Measurements from ENCODE around the gene VEZF1. TPM values are rescaled to one million over a fixed set of nuclear protein-coding genes. Genes with fewer than 3 reads are reported as not detected.

The VEZF1 gene
- total RNA-seq, 1 donor from 2014 or later = 73.2 TPM

GRCh38 chr17:57924677-57925076 lies 63.4 kb downstream of the VEZF1 start:
- peaks cover 62% of the 10 kb centered on the region for H3K4me1 Mint-ChIP-seq (ENCODE audit: unreplicated experiment)
- DNase-seq (ENCODE audit: extremely low spot score, unreplicated experiment) = no peak
- H3K4me3 Mint-ChIP-seq = no peak overlapping the region
- H3K36me3 Mint-ChIP-seq = no peaks in the 10 kb centered on the region
- H3K27ac Mint-ChIP-seq = no peak overlapping the region
- TF ChIP-seq, protein P1, sequence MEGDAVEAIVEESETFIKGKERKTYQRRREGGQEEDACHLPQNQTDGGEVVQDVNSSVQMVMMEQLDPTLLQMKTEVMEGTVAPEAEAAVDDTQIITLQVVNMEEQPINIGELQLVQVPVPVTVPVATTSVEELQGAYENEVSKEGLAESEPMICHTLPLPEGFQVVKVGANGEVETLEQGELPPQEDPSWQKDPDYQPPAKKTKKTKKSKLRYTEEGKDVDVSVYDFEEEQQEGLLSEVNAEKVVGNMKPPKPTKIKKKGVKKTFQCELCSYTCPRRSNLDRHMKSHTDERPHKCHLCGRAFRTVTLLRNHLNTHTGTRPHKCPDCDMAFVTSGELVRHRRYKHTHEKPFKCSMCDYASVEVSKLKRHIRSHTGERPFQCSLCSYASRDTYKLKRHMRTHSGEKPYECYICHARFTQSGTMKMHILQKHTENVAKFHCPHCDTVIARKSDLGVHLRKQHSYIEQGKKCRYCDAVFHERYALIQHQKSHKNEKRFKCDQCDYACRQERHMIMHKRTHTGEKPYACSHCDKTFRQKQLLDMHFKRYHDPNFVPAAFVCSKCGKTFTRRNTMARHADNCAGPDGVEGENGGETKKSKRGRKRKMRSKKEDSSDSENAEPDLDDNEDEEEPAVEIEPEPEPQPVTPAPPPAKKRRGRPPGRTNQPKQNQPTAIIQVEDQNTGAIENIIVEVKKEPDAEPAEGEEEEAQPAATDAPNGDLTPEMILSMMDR (conservative IDR thresholded peaks at IDR 0.05) = no peak
- no peaks in the 10 kb centered on the region for H3K27me3 Mint-ChIP-seq
- no peaks in the 10 kb centered on the region for H3K9me3 Mint-ChIP-seq

Other genes starting within 250 kb of the VEZF1 start
- gene CCDC182, start 243.0 kb downstream of the VEZF1 start, total RNA-seq (ENCODE audit: low replicate concordance) = not detected in 2 replicates
- 35.5 and 46.9 TPM in 2 replicates for gene MRPS23, start 138.2 kb downstream of the VEZF1 start, total RNA-seq (ENCODE audit: low replicate concordance)
- 29.8 and 31.3 TPM in 2 replicates for gene CUEDC1, start 32.8 kb downstream of the VEZF1 start, total RNA-seq (ENCODE audit: low replicate concordance)
- gene SRSF1, start 19.0 kb upstream of the VEZF1 start, total RNA-seq (ENCODE audit: low replicate concordance) = 200 and 306 TPM in 2 replicates
- 41.6 and 42.5 TPM in 2 replicates for gene DYNLL2, start 95.2 kb upstream of the VEZF1 start, total RNA-seq (ENCODE audit: low replicate concordance)
- gene OR4D1, start 160.1 kb upstream of the VEZF1 start, total RNA-seq (ENCODE audit: low replicate concordance) = not detected in 2 replicates
- gene OR4D2, start 178.7 kb upstream of the VEZF1 start, total RNA-seq (ENCODE audit: low replicate concordance) = not detected in 2 replicates
- gene EPX, start 204.5 kb upstream of the VEZF1 start, total RNA-seq (ENCODE audit: low replicate concordance) = not detected in 2 replicates
- 21.9 and 33.2 TPM in 2 replicates for gene MKS1, start 231.0 kb upstream of the VEZF1 start, total RNA-seq (ENCODE audit: low replicate concordance)

Data from type B pancreatic cell (in vitro differentiated cells).